DMS114 treated with DMSO at 0.1 percent for 48 hours (cell line): Measurements from ENCODE around the gene OSBPL7.

Source experiments
- DNase-seq: peaks from one replicate; lab custom pipeline; 2025; ENCODE audit not compliant: unreplicated experiment; lab: John Stamatoyannopoulos, UW

OSBPL7 gene

DNA sequence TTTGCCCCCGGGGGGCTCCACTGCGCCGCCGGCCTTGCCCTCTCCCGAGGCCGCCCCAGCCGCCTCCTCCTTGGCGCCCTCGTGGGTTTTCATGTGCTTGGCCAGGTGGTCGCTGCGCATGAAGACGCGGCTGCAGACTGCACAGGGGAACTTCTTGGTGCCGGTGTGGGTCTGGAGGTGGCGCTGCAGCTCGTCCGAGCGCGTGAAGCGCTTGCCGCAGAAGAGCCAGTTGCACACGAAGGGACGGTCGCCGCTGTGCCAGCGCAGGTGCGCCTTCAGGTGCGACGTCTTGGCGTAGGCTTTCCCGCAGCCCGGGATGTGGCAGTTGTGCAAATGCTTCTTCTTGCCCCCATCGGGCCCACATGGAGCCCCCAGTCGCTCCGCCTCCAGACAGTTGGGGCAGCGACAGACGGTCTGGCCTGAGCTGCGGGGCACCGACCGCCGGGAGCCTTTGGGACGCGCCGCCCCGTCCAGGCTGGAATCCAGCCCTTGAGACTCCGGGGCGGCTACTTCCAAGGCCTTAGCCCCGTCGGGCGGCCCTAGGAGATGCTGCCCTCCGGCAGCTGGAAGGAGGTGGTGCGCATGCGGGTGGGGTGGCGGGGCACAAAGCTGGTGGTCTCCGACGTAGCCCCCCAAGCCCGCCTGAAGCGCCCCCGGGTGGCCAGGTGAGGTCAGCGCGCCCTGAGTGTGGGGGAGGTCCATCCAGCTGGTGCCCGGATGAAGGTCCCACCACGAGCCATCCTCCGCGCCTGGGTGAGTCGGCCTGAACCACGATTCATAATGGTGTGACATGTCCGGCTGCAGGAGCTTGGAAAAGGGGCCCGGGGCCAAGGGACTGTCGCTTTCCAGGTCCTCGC is 26.0 kb upstream of the OSBPL7 start:
- no peak for DNase-seq

DNA sequence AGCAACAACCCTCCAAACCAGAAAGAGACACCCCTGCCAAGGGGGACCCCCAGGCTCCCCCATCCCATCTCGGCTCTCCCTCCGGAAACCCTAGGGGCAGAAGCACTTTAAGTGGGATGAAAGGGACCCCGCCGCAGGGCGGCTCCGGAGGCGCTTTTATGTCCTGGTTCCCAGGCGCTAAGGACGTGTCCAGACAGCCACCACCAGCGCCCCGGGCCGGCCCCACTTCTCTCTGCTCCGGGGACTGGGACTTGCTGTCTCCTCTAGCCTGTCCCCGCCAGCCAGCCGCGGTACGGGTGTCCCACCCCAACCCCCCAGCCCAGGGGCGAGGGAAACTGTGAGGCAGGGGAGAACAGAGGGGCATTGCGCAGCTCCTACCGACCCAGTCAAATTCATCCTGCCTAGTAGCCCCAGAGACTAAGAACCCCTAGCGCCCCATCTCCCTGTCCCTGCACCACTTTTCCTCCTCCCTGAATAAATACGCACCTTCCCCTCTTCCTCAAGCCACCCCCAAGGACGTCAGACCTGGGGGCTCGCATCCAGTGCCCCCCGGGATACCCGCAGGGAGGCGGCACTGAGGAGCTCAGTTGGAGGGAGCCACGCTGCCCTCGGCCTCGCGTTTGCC is 25.2 kb upstream of the OSBPL7 start:
- DNase-seq = no peak

DNA sequence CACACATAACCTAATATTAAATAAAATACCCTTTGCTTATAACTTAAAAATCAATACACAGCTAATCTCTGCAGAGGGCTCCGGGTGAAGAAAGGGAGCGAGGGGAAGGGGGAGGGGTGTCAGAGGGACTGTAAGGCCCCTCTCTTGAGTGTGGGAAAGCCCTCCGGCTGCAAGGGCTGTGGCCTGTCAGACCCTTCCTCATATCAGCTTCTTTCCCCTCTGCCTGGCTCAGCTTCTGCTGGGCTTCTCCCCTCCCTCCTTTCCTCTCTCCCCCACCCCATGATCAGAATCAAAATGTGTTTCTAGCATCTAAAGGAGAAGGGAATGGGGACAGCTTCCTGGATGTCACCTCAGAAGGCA is 24.1 kb upstream of the OSBPL7 start:
- no peak for DNase-seq

DNA sequence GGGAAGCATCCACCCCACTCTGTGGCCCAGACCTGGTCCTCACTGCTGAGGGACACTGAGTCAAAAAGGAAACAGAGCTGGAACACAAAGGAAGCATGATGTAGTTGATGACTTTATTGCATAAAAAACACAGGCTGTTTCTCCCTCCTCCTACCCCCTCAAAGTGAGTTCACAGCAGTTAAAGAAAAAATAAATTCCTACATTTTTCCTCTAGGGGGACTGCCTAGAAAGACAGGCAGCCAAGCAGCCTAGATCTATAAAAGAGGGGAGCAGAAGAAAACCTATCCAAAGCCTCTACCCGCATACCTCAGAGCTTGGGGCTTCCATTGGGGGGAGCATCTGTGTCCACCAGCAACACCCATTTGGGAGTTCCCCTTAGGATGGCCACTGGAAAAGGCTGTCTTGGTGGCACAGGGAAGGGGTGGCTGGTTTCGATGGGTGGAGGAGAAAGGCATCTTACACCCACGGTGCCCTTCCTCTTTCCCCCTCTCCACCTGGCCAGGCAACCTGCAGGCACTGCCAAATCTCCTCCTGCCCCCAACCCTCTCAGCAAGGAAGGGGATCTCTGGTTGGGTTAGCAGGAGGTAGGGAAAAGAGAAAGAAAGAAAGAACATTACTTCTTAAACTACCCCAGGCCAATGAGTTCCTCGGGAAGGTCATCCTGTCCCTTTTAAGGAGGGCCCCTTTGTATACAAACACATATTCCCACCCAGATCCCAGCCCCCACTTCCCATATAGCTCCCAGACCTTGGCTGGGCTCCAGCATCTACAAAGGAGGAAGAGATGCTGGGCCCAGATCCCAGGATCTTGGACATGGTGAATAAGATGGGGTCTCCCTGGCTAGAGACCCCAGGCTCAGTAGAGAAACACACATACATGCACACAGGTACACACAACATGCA is 23.5 kb upstream of the OSBPL7 start:
- peak; percentile 6 for DNase-seq

DNA sequence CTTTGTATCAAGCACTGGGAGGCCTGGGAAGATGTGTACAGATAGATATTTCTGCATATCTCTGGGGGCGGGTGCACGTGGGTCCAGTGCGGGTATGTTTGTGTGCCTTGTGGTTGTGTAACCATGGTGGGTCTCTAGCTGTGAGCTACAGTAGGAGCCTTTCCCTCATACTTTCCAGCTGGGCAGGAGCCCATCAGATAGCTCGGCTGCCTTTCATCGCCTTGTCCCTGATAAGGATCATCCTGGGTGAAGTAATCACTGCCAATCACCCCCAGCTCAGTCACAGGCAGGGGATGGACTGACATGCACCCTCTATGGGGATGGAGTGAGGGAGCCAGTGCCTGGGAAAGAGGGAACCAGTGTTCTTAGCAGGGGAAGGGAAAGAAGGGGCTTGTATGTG is 22.6 kb upstream of the OSBPL7 start:
- no peak for DNase-seq

DNA sequence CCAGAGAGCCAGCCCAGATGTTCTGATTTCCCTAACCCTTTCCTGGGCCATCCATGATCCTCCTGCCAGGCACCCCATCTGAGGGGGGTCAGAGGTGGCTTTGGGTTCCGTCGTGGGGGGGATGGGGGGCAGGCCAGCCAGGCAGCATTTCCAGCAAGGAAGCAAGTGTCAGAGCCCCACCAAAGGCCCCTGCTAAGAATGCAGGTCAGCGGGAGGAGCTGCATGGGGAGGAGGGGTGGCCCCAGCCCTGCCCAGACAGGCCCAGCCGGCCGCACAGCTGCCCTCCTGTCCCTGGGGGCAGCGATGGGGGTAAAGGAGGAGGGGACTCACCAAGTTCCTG is 21.8 kb upstream of the OSBPL7 start:
- no peak for DNase-seq

DNA sequence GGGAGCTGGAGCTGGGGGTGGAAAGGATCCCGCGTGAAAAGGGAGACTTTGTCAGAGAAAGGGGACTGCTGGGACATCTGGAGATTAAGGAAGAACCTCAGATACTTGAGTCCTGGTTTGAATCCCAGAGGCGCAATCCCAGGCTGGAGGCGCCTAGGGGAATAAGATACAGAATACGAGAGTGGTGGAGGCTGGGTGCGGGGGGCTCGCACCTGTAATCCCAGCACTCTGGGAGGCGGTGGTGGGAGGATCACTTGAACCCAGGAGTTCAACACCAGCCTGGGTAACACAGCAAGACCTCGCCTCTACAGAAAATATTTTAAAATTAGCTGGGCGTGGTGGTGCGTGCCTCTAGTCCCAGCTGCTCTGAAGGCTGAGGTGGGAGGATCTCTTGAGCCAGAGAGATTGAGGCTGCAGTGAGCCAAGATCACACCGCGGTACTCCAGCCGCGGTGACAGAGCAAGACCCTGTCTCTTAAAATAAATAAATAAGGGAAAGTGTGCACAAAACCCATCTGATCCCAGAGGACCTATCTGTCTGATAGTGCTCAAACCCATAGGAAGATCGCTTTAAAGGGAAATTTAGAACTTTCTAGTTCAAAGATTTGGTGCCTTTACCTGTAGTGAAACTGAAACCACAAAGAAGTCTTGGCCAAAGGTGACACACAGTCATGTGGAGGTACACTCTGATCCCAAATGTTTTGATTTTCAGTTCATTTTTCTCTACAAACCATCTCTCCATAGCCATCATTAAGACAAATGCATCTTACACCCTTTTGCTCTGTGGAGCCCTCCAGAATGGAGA is 20.1 kb upstream of the OSBPL7 start:
- no peak for DNase-seq

DNA sequence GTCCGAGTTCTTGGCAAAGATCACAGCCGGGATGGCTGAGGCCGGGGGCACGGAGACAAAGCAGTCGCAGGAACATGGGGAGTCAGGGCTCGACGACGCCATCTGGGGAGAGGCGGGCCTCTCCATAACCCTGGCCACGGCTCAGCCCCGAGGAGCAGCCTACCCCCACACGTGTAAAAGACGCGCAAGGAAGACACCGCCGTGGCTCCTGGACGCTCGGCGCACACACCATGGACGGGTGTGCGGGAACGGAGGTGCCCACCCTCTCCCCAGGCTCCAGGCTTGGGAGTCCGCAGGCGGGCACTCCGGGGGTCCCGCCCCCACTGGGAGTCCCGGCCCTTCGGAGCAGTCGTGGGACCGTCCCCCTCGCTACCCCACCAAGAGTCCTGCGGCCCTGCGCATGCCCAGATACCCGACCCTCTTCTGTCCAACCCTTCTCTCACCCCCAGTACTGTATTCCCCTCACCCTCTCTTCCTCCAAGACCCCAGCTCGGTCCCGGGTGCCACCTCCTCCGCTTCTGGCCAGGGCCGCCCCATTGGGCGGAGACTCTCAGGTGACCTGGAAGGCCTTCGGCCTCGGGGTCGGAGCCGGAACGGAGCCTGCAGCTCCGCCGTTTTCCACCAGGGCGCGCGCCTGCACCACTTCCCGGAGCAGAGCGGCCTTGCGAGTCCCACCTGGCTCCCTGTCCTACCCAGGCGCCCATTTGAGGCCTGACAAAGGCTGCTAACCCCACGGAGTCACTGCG is 19.3 kb upstream of the OSBPL7 start, which contains the start of gene SCRN2:
SCRN2 (minus strand) TSS at position 532 of the 746 bp plus-strand sequence; CDS start at position 102, 430 bp downstream.
- peak; percentile 69 for DNase-seq

DNA sequence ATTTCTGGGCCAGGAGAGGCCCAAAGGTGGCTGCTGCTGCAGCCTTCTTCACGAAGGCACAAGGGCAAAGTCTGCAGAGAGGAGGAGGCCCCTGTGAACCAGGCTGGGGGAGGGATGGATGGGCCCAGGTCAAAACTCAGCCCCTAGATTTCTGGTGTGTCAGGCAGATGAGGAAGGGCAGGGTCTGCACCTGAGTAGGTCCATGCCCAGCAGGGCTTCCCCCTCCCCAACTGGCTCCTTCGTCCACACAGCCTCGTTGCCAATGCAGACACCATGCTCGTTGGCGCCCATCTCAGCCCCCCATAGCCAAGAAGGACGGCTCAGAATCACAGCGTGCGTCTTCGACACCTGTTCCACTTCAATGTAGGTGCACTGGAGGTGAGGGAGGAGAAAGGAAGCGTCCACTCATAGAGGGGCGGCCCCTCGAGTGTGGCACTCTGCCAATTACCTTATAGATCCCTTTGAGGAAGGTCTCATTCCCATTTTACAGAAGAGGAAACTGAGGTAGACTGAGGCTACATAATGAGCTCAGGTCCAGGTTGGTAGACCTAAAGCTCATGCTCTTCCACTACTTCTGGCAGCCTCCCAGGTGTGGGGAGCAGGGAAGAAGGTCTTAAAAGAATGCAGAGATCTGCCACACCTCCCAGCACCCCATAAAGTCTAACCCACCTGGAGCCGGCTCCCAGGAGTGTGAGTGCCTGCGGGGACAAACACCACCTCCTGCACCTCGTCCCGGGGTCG is 18.6 kb upstream of the OSBPL7 start:
- DNase-seq = no peak

DNA sequence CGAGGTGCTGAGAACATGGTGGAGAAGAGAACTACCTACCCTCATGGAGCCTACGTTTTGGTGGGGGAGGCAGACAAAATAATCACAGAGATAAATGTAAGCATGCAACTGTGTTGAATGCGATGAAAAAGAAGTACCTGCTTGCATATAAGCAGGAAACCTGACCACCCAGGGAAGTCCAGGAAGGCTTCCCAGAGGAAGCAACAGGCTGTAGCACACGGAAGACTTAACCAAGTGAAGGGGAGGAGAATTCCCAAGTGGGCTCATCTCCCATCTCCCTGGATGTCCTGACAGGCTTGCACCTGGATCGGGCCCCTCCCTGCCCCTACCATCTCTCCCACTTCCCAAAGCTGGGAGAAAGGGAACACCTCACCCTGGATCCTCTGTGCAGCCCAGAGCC is 17.5 kb upstream of the OSBPL7 start:
- no peak for DNase-seq

DNA sequence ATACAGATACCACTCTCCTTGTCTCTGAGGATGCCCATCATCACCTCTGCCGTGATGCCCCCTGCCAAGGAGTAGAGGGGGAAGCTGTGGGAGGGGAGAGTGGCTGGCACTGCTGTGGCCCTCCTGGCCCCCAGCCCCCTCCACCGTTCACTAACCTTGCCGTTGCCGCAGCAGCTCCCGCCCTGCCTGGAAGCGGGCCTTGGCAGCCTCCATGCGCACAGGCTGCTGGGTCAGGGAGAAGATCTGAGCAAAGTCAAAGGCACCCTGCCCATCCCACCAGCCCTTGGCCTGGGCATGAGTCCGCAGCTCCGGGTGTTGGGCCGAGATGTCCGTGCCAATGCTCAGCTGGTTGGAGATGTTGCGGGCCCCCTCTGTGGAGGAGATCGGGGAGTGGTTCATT is 17.0 kb upstream of the OSBPL7 start:
- DNase-seq = no peak

DNA sequence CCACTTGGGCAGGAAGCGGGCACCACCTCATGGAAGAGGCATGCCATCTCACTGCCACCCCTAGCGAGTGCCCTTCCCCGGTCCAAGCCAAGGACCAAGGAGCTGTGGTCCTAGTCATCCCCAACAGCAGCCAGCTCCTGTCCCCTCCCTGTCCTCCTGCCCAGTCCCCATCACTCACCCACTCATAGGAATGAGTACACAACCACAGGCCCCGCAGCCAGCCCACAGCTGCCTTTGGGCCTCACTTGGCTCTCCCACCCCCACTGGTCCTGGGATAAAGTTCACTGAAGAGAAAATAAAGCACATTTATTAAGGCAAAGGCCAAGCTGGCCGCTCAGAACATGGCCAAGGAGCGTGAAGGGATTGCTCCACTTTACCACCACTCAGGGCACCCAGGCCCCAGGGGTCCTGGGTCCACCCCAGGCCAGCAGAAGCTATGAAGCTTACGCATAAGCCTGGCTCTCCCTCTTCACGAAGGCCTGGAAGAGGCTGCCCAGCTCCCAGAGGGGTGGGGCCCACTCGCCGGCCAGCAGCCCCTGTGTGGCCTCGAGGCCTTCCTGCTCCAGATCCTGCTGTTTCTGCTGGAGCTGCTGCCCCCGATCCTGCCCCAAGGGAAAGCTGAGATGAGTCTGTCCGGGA is 15.9 kb upstream of the OSBPL7 start:
- DNase-seq = no peak

DNA sequence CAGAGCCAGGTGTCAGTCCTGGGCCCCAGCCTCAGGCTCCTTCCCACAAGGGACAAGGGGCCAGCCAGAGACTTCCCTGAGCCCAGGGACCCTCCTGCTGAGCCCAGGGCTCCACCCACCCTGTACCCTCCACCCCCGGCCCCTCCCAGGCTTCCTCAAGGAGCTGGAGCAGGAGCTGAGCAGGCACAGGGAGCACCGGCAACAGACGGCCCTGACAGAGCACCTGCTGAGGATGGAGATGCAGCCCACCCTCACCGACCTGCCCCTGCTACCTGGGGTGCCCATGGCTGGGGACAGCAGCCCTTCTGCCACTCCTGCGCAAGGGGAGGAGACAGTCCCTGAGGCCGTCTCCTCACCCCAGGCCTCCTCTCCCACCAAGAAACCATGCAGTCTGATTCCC is 15.0 kb upstream of the OSBPL7 start:
- no peak for DNase-seq

DNA sequence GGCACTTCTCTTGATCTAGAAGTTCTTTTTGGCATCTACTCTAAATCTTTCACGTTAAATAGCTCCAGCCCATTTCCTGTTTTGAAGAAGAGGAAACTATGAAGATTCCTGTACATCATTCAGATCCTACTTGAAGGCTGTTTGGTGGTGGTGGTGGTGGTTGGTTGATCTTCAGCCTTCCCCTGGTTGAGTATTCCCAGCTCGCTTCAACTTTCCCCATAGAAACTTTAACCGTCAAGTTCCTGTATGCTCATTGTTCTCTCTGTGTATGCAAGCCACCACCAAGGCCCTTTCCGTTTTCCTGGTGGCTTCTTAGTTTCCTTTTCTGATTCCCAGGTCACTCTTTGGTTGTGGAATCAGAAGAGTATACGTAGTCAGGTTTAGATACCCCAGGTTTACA is 13.2 kb upstream of the OSBPL7 start:
- DNase-seq = no peak

DNA sequence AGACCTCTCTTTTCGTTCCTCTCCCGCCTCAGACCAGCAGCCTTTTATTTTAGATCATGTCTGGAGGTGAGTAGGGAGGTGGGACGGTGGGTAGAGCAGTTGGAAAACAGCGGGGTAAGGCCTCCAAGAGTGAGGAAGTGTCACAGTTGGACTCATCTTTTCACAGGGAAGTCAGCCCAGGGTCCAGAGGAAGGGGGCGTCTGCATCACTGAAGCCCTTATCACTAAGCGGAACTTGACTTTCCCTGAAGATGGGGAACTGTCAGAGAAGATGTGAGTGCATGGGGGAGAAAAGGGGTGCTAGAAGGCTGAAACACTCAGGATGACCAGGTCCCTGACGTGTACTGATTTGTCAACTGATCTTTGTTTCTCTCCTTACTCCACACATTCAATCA is 10.3 kb upstream of the OSBPL7 start:
- no peak for DNase-seq

DNA sequence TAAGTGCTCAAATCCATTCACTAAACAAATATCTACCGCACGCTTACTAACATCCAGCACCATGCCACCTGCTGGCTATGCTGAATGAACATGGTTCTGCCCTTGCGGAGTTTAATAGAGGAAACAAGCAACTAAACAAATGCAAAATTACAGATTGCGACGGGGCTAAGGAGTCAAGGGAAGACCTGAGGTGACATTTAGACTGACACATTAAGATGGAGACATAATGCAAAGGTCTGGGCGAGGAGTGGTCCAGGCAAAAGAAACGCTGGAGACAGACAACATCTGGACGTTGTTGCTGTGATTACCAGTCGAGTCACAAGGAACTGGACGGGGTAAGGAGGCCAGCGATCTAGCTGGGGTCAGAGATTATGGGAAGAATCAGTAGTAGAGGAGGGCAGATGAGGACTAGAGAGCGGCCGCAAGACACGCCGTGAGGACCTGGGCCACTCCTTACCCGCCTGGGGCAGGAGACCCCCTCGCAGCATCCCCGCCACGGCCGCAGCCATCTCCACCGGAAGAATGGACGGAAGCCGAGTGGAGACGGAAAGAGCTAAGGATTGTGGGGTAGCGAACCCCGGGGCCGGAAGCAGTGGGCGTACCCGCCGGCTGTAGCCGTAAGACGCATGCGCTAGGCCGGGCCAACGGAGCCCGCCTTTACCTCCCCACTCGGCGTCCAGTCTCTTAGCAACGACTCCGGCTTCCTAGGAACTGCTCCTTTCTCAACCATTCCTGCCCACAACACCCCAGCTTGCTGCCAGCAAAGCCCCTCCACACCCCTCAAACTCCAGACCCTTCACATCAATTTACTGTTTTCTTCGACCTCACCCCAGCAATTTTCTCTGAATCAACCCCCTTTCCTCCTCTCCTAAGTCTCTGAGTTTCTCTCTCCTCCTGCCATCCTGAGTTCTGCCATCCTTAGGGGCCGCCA is 9.7 kb upstream of the OSBPL7 start, which contains the start of the genes LRRC46 and MRPL10:
LRRC46 (plus strand) TSS at position 668 of the 931 bp plus-strand sequence. CDS start 320 bp downstream, outside the sequence.
MRPL10 (minus strand) TSS at position 539 of the 931 bp plus-strand sequence; CDS start at position 509, 30 bp downstream.
- DNase-seq = peak; percentile 90

DNA sequence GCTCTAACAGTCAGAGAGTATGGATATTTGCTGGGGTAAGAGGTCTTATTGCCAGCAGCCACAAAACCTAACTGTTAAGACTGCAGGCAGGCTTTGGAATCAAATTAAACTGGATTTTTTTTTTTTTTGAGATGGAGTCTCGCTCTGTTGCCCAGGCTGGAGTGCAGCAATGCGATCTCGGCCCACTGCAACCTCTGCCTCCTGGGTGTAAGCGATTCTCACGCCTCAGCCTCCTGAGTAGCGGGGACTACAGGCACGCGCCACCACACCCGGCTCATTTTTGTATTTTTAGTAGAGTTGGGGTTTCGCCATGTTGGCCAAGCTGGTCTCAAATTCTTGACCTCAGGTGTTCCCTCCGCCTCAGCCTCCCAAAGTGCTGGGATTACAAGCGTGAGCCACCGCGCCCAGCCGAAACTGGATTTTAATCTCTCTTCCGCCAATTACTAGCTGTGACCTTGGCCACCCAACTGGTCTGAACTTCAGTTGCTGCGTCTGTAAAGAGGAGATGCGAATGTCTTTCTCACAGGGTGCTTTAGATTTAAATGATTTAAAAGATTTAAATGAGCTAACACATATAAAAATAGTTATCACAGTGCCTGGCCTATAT is 8.9 kb upstream of the OSBPL7 start:
- no peak for DNase-seq
